ENCODE data around the gene KCNK2.

KCNK2 gene, protein sequence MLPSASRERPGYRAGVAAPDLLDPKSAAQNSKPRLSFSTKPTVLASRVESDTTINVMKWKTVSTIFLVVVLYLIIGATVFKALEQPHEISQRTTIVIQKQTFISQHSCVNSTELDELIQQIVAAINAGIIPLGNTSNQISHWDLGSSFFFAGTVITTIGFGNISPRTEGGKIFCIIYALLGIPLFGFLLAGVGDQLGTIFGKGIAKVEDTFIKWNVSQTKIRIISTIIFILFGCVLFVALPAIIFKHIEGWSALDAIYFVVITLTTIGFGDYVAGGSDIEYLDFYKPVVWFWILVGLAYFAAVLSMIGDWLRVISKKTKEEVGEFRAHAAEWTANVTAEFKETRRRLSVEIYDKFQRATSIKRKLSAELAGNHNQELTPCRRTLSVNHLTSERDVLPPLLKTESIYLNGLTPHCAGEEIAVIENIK

GRCh38 chr1:215082532-215083382 is at the start of gene KCNK2:
TSS of gene KCNK2 (plus strand) at chr1:215082737. CDS start at chr1:215083386, 649 bp downstream.
- DNase-seq (ENCODE audit: low spot score): no peak

DNA sequence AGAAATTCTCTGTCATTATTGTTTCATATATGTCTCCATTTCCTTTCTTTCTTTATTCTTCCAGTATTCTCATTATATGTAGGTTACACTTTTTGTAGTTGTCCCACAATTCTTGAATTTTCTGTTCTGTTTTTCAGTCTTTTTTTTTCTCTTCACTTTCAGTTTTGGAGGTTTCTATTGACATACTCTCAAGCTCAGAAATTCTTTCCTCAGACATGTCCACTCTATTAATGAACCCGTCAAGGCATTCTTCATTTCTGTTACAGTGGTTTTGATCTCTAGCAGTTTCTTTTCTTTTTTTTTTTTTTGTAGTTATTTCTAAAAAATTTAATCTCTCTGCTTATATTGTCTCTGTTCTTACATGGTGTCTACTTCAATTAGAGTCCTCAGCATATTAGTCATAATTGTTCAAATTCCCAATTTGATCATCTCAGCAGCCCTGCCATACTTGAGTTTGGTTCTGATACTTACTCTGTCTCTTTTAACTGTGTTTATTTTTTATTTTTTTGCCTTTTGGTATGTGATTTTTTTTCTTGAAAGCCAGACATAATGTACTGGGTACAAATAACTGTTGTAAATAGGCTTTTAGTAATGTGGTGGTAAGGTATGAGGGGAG is 49.5 kb upstream of the KCNK2 start:
- DNase-seq (ENCODE audit: low spot score): no peak

- DNase-seq (ENCODE audit: low spot score): no peak
Measured at GRCh38 chr1:215040190-215040589, 42.3 kb upstream of the KCNK2 start.

DNA sequence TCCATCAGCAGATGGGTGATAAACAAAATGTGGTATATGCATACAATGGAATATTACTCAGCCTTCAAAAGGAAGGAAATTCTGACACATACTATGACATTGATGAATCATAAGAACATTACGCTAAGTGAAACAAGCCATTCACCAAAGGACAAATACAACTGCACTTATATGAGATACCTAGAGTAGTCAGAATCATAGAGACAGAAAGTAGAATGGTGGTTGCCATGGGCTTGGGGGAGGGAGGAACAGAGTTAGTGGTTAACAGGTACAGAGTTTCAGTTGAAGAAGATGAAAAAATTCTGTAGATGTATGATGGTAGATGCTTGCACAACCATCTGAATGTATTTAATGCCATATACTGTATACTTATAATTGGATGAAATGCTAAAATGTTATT is 39.1 kb upstream of the KCNK2 start:
- no peak for DNase-seq (ENCODE audit: low spot score)

- no peak for DNase-seq (ENCODE audit: low spot score)
Measured at GRCh38 chr1:215044151-215044550, 38.4 kb upstream of the KCNK2 start.

GRCh38 chr1:215045698-215046308 is 36.7 kb upstream of the KCNK2 start:
- DNase-seq (ENCODE audit: low spot score): no peak

GRCh38 chr1:215052256-215053015 is 30.1 kb upstream of the KCNK2 start:
- DNase-seq (ENCODE audit: low spot score): no peak

GRCh38 chr1:215054266-215054665 is 28.3 kb upstream of the KCNK2 start:
- no peak for DNase-seq (ENCODE audit: low spot score)

- no peak for DNase-seq (ENCODE audit: low spot score)
Measured at GRCh38 chr1:215055281-215055935, 27.1 kb upstream of the KCNK2 start.

- DNase-seq (ENCODE audit: low spot score): no peak
Measured at GRCh38 chr1:215056584-215056983, 26.0 kb upstream of the KCNK2 start.

DNA sequence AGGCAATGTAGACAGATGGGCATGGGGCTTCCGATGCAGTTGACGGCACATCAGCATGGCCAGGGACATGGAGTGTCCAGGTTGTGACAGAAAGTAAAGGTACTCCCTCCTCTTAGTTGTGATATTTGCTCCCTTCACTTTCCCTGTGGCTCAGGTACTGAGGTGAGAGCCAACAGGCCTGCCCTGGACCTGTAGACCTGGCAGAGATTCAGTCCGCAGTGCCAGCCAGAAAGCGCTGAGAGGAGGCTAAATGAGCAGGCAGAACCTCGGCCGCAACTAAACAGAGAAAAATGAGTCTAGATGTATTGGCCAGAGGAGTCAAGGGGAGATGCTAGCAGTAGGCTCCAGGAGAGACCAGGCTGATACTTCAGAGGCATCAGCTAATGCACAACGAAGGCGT is 22.6 kb upstream of the KCNK2 start:
- no peak for DNase-seq (ENCODE audit: low spot score)

DNA sequence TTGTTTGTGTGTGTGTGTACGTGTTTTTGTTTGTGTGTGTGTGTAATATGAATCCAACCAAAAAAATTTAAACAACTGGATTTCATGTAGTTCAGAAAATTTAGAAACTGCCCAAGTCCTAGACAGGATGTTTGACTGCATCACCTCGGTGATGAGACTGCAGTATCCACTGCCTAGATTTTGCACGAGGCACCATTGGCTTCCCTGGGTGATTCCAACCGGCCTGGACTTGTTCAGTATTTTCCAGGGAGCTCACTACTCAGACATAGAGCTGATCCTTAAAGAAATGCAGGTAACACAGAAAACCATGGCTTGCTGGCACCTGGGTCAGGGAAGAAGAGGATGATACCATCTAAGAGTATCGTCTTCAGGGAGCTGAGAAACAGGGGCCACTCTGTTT is 18.2 kb upstream of the KCNK2 start:
- DNase-seq (ENCODE audit: low spot score): no peak

DNA sequence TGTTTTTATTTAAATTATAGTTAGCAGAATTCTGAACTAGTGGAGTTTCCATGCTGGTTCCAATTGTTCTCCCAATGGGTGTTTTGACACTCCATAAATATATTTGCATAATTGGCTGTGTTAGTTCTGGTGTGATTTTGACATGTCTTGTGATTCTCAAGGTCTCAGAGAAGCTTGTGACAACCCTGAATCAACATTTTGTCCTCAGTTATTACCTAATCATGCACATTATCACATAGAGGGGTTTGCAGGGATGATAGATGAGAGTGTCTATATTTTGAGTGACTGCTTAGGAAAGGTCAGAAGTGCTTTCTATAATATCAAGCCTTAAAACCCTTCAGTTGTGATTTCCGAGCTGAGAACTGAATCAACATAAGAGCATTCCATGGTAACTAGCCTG is 11.5 kb upstream of the KCNK2 start:
- DNase-seq (ENCODE audit: low spot score): no peak

- no peak for DNase-seq (ENCODE audit: low spot score)
Measured at GRCh38 chr1:215076322-215076721, 6.2 kb upstream of the KCNK2 start.

GRCh38 chr1:215079456-215079855 is 3.1 kb upstream of the KCNK2 start:
- no peak for DNase-seq (ENCODE audit: low spot score)

DNA sequence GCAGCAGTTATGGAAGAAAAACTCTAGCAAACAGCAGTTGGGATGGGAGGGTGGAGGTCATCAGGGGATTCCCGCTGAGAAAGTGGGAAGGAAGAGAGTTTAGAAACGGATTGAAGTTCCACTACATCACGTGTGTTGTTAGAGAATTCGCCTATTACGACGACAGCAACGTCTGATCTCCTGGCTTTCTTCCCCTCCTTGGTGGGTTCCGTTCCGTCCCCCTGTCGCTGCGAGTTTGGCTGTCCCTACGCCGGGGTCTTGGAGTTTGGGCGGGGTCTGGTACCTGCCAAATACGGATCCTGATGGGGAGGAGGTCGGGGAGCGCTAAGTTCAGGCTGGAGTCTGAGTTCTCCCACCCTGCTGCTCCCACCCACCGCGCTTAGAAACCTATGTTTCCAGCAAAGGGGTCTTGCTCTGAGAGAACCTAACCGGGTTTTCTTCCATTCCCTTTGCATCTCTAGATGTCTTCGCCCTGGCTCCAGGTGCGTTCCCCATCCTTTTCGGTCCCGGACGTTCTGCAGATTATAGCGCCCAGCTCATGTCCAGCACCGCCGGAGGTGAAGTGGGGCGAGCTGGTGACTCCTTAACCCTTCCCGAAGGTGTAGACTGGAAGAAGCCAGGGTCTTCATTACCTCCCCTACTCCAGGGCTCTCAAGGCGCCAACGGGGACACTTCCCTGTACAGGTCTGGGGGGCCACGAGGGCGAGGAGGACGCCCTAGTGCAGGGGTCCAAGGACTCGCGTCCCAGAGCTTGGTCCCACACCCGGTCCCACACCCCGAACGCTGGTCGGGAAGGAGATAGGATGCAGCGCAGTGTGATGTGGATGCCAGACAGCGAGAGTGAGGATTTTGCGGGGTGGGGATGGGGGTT is 641 bp upstream of the KCNK2 start:
- DNase-seq (ENCODE audit: low spot score): no peak

GRCh38 chr1:215083383-215083961 is 935 bp downstream of the KCNK2 start:
- no peak for DNase-seq (ENCODE audit: low spot score)

DNA sequence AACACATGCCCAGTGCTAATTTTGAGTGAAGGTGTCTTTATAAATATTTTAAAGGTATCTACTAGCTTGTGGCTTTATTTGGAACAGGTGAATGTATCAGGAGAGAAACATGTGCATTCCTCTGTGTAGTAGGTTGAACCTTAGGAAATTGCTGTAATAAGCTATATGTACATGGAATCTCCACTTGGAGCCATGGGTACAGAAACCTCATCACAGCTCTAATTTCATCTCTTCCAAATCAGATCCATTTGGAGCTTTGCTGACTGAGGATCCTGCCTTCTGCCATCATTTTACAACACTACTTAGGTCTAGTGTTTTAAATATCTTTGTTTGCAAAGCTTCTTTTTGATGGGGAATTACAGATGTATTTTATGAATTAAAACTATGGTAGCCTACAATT is 2.1 kb downstream of the KCNK2 start:
- DNase-seq (ENCODE audit: low spot score): no peak

DNA sequence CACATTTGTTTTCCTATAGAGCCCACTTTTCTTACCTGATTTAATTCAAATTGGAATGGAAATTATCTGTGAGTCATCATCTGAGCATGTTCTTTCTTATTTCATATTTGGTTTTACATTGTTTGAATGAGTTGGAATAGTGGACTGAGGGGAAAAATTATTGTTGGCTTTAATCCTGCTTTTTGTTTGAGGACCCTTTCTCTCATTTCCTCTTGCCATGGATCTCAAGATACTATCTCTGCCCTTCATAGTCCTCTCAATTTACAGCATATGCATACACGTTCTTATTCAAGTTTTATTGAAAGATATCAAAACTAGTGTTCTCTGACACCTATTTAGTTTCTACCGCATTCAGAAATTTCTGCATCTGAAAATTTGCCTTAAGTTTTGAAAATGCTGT is 5.1 kb downstream of the KCNK2 start:
- DNase-seq (ENCODE audit: low spot score): no peak

DNA sequence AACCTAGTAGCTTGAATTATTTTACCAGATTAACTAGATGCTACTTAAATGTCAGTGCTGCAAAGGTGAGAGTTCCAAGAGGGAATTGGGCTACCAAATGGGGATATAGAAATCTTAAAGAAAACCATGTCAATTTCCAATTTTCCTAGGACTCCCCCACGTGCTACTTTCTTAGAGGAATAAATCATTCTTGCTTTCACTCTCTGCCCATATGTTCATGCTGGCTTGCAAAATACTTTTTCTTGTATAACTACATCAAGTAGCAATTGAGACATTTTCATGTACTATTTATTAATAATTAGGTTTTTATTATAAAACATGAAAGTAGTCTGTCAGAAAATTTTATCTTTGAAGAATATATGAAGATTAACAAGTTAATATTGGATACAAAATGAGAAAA is 11.8 kb downstream of the KCNK2 start:
- DNase-seq (ENCODE audit: low spot score): no peak
